Cardiac fibroblast (primary cell): ENCODE data around the gene ROS1.

Source experiments
- DNase-seq, 2 donors: peaks; one replicate each; pipeline versions ENCODE4 v3.0.0 to v3.0.0-alpha.2; 2010; ENCODE audit warnings: low read depth in 2 of 2
- H3K4me3 ChIP-seq, 2 donors: replicated peaks in 1 of 2; 1 replicate in 1 of 2; 2 replicates in 1 of 2; pipeline ENCODE4 v1.5.1; 2011; ENCODE audit warnings: low read depth in 2 of 2, low read length in 2 of 2, mild to moderate bottlenecking in 2 of 2, moderate library complexity in 1 of 2
- TF ChIP-seq, protein P1 (sequence below): IDR thresholded peaks from one replicate; pipeline ENCODE4 v1.5.1; 2011; ENCODE audit warnings: low read depth, mild to moderate bottlenecking, low read length, inconsistent platforms

The ROS1 gene

DNA sequence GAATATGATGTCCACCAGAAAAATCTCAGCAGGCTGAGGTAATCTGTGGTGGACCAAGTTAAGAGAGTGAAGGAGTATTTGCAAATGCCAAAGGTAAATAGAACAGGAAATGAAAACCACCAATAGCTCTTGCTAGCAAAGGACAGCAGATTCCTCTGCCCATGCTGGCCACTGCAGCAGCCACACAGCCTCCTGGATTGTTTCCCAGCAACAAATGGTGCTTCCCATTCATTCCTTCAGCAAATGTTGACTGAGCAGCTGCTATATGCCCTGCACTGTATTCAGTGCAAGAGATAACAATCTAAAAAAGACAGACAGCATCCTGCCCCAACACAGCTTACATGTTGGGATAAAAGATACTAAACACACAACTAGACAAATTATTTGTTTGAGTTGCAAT, 11.0 kb downstream of the ROS1 start:
- H3K4me3 ChIP-seq, result no peak overlapping the region
- DNase-seq, result peak; percentile 20 to 26
- TF ChIP-seq, protein P1, sequence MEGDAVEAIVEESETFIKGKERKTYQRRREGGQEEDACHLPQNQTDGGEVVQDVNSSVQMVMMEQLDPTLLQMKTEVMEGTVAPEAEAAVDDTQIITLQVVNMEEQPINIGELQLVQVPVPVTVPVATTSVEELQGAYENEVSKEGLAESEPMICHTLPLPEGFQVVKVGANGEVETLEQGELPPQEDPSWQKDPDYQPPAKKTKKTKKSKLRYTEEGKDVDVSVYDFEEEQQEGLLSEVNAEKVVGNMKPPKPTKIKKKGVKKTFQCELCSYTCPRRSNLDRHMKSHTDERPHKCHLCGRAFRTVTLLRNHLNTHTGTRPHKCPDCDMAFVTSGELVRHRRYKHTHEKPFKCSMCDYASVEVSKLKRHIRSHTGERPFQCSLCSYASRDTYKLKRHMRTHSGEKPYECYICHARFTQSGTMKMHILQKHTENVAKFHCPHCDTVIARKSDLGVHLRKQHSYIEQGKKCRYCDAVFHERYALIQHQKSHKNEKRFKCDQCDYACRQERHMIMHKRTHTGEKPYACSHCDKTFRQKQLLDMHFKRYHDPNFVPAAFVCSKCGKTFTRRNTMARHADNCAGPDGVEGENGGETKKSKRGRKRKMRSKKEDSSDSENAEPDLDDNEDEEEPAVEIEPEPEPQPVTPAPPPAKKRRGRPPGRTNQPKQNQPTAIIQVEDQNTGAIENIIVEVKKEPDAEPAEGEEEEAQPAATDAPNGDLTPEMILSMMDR, result no peak

DNA sequence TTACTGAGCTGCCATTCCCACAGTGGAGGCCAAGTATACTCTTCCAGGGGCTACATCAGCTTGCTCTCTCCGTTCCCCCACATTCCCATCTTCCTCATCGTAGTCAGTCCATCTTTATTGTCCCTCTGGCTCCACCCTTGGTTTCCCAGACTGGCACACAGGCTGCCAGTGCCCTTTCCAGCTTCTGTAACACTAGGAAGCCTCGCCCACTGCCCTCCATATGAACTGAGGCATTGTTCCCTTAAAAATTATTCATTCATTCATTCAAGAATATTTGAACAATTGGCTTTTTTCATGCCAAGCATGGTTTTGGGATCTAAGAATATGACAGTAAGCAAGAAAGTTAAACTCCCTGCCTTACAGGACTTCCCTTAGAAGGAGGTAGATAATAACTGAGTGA, 14.3 kb downstream of the ROS1 start:
- DNase-seq, result no peak
- TF ChIP-seq, protein P1, result no peak
- H3K4me3 ChIP-seq, result no peak overlapping the region

DNA sequence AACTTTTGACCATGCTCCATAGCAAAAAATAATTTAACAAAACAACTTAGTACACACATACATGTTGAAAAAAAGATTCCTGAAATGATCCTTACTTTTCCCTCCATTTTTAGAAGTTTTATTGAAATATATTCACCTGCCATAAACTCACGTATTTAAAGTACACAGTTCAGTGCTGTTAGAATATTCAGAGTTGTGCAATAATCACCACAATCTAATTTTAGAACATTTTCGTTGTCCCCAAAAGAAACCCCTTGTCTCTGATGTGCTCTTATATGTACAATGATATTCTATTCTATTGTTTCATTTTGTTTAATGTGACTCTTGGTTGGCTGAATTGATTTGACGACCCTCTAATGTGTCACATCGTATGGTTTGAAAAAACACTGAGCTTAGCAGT, 15.9 kb downstream of the ROS1 start:
- TF ChIP-seq, protein P1, result no peak
- DNase-seq, result no peak
- no peak overlapping the region for H3K4me3 ChIP-seq

DNA sequence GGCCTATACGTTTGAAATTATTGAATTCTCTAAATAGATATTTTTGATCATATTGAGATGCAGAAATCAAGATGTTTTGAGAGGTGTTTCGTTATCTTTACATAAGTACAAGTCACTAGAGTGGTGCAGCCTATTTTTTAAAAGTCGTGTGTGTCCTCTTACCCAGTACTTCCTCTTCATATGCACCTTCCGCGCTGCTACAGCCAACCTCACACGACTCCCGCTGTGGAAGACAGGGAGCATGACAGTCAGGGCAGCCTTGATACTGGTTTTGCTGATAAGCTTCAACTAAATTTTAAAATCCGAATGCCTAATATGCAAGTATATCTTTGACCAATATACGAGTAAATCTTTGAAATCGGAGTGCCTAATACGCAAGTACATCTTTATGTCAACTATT, 16.3 kb downstream of the ROS1 start:
- TF ChIP-seq, protein P1, result no peak
- H3K4me3 ChIP-seq, result no peak overlapping the region
- no peak for DNase-seq

DNA sequence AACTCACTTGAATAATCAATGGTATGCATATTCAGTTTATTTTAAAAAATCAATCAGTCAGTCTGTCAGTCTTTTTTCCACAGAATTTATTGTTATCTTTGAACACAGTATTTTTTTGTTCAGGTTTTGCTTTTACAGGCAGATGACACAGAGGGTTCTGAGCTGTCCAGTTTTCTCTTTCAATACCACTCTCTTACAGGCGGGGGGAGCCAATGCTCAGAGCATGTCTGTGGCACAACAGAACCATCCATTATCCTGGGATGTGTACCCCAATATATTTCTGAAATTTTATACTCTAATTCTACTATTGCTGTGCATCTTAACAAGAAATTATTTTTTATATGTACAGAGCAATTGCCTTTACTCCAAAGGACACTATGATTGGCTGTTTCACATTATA, 21.2 kb downstream of the ROS1 start:
- H3K4me3 ChIP-seq, result no peak overlapping the region
- TF ChIP-seq, protein P1, result peak; percentile 50
- peak; percentile 33 to 46 for DNase-seq

DNA sequence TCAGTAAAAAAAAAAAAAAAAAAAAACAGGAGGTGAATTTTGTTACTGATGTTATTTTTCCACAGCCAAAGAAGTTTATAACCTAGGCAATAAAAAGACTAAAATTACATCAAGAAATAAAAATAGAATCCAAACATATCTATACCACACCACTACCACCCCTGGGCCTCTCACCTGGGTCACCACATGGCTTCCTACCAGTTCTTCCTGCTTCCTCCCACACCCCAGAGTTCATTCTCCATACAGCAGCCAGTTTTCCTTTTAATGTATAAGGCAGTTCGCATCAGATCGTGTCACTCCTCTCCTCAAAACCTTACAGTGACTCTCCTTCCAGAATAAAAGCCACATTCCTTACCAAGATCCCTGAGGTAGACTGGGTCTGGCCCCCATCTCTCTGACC, 23.9 kb downstream of the ROS1 start:
- H3K4me3 ChIP-seq, result no peak overlapping the region
- no peak for DNase-seq
- TF ChIP-seq, protein P1, result no peak

DNA sequence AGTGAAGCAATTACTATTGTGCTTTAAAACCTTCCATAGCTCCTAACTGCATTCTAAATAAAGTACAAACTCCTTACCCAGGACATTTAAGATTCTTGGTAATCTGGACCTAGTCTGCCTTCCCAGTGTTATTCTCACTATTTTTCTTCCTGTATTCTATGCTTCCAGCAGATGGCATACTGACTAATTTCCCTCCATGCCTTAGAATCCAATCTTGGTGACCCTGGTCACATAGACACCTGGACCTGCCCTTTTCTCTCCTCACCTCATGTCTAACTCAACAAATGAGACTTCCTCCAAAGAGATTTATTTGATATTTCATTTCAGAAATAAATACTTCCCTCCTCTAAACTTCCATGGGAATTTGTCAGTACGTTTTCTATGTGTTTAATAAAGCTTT, 25.8 kb downstream of the ROS1 start:
- DNase-seq, result peak; percentile 20 to 29
- TF ChIP-seq, protein P1, result peak; percentile 42
- H3K4me3 ChIP-seq, result no peak overlapping the region
